HG02970 (cell line): ENCODE measurements around the gene GCHFR.

ENCODE experiments used
- ATAC-seq: cut with Tn5 transposase; IDR thresholded peaks from one replicate; pipeline ENCODE4 v1.9.1; 2021; ENCODE audit warnings: mild to moderate bottlenecking, moderate library complexity, moderate number of reproducible peaks; ENCODE audit not compliant: unreplicated experiment, low FRiP score

GCHFR gene

GRCh38 chr15:40808861-40809450 lies 45.1 kb downstream of the GCHFR start:
- ATAC-seq: no peak

- no peak for ATAC-seq
These were observed 49.0 kb downstream of the GCHFR start for GRCh38 chr15:40812721-40813425.

GRCh38 chr15:40815042-40815698 lies 51.3 kb downstream of the GCHFR start:
- no peak for ATAC-seq
